Measurements from ENCODE around the gene CHADL. TPM values are rescaled to one million over a fixed set of nuclear protein-coding genes. Genes with fewer than 3 reads are reported as not detected.

CHADL gene
- total and polyA plus RNA-seq, 10 of the 15 experiments (the other 5 are each of a cell fraction or from before 2014, with no cell fraction given) = 0.24 TPM; not detected in 9

DNA sequence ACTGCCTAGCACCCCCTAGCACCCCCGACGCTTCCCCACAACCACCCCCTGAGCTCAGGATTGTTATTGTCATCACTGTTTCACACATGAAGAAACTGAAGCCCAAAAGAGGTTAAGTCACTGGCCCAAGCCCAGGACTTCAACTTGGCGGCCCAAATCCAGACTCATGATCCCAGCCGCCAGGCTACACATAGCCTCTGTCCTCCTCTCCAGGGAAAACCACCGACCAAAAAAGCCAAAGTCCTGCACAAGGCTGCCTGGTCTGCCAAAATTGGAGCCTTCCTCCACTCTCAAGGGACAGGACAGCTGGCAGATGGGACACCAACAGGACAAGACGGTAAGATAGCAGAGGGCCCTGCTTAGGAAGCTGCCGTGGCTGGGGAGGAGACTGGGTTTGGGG, 24.8 kb downstream of the CHADL start:
- peaks cover 7 to 13% of the 10 kb centered on the region in 2 experiments for H3K36me3 ChIP-seq (ENCODE audit: control insufficient read depth in 2 of 2, insufficient read depth in 2 of 2, low read length in 1 of 2)
- FAIRE-seq (no peak), ATAC-seq (no peak), DNase-seq (ENCODE audit: low read depth, low spot score) (no peak)
- H3K27me3 ChIP-seq (replicated peaks in 1 of 2; ENCODE audit: control insufficient read depth in 2 of 2, insufficient read depth in 2 of 2, low read length in 1 of 2) = no peaks in the 10 kb centered on the region
- POLR2A ChIA-PET = interaction anchor here (0.6 kb wide), 1 partner anchor 301 kb away, joined by 4 read pairs; no protein-coding TSS in a partner anchor
- CTCF ChIA-PET = interaction anchor here (2.2 kb wide), 1 partner anchor 22 kb away, joined by 6 read pairs; no protein-coding TSS in a partner anchor
- no peak for TF ChIP-seq MLLT1 (IDR thresholded peaks at IDR 0.05)
- no peak for TF ChIP-seq BACH1 (IDR thresholded peaks at IDR 0.05; ENCODE audit: borderline replicate concordance)
- no peak for TF ChIP-seq PAX5 (IDR thresholded peaks at IDR 0.05; ENCODE audit: borderline replicate concordance, low read depth, low read length)
- no peak for TF ChIP-seq RFX5 (IDR thresholded peaks at IDR 0.05; ENCODE audit: low read depth, low read length)
- no peak for TF ChIP-seq STAT1 (conservative IDR thresholded peaks at IDR 0.05)
- TF ChIP-seq EGR1 (IDR thresholded peaks at IDR 0.05; ENCODE audit: borderline replicate concordance in 1 of 2, low read depth in 2 of 2, low read length in 2 of 2) = no peak
- no peak for TF ChIP-seq ZSCAN29 (IDR thresholded peaks at IDR 0.05)
- TF ChIP-seq, protein P1, sequence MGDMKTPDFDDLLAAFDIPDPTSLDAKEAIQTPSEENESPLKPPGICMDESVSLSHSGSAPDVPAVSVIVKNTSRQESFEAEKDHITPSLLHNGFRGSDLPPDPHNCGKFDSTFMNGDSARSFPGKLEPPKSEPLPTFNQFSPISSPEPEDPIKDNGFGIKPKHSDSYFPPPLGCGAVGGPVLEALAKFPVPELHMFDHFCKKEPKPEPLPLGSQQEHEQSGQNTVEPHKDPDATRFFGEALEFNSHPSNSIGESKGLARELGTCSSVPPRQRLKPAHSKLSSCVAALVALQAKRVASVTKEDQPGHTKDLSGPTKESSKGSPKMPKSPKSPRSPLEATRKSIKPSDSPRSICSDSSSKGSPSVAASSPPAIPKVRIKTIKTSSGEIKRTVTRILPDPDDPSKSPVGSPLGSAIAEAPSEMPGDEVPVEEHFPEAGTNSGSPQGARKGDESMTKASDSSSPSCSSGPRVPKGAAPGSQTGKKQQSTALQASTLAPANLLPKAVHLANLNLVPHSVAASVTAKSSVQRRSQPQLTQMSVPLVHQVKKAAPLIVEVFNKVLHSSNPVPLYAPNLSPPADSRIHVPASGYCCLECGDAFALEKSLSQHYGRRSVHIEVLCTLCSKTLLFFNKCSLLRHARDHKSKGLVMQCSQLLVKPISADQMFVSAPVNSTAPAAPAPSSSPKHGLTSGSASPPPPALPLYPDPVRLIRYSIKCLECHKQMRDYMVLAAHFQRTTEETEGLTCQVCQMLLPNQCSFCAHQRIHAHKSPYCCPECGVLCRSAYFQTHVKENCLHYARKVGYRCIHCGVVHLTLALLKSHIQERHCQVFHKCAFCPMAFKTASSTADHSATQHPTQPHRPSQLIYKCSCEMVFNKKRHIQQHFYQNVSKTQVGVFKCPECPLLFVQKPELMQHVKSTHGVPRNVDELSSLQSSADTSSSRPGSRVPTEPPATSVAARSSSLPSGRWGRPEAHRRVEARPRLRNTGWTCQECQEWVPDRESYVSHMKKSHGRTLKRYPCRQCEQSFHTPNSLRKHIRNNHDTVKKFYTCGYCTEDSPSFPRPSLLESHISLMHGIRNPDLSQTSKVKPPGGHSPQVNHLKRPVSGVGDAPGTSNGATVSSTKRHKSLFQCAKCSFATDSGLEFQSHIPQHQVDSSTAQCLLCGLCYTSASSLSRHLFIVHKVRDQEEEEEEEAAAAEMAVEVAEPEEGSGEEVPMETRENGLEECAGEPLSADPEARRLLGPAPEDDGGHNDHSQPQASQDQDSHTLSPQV (IDR thresholded peaks at IDR 0.05) = no peak
- no peak for TF ChIP-seq BCL3 (IDR thresholded peaks at IDR 0.05; ENCODE audit: borderline replicate concordance, insufficient read depth, low read depth, low read length, poor library complexity, severe bottlenecking)
- no peak for TF ChIP-seq SP1 (IDR thresholded peaks at IDR 0.05; ENCODE audit: low read depth, low read length)
- TF ChIP-seq MTA3 (IDR thresholded peaks at IDR 0.05; ENCODE audit: borderline replicate concordance, low read length) = no peak
- TF ChIP-seq RCOR1 (conservative IDR thresholded peaks at IDR 0.05; ENCODE audit: low read depth, low read length) = no peak
- TF ChIP-seq FOXM1 (IDR thresholded peaks at IDR 0.05; ENCODE audit: low read depth, low read length) = no peak
- TF ChIP-seq, protein P2, sequence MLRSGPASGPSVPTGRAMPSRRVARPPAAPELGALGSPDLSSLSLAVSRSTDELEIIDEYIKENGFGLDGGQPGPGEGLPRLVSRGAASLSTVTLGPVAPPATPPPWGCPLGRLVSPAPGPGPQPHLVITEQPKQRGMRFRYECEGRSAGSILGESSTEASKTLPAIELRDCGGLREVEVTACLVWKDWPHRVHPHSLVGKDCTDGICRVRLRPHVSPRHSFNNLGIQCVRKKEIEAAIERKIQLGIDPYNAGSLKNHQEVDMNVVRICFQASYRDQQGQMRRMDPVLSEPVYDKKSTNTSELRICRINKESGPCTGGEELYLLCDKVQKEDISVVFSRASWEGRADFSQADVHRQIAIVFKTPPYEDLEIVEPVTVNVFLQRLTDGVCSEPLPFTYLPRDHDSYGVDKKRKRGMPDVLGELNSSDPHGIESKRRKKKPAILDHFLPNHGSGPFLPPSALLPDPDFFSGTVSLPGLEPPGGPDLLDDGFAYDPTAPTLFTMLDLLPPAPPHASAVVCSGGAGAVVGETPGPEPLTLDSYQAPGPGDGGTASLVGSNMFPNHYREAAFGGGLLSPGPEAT (IDR thresholded peaks at IDR 0.05; ENCODE audit: low read depth) = no peak
- TF ChIP-seq NBN (IDR thresholded peaks at IDR 0.05) = no peak
- no peak overlapping the region for H3K4me3 ChIP-seq
- H3K9ac ChIP-seq (ENCODE audit: control insufficient read depth, insufficient read depth, low read length) = no peak overlapping the region
- H2AFZ ChIP-seq (ENCODE audit: control insufficient read depth, low read depth, low read length) = no peak overlapping the region
- BruUV-seq (replicated peaks) = no TSS peak
- intact Hi-C loops (cut with micrococcal nuclease; ENCODE audit: unreplicated experiment) = no loop called here
- RAD21 ChIA-PET (ENCODE audit: unreplicated experiment) = no interaction called here
- no peak overlapping the region for H3K27ac ChIP-seq (ENCODE audit: control insufficient read depth, insufficient read depth)
- H3K79me2 ChIP-seq (ENCODE audit: control insufficient read depth, insufficient read depth, low read length) = no peaks in the 10 kb centered on the region
- peaks cover 12% of the 10 kb centered on the region for H3K4me1 ChIP-seq (ENCODE audit: control insufficient read depth, insufficient read depth, low read length)
- in situ Hi-C loops (cut with MboI) = no loop called here
- H4K20me1 ChIP-seq (ENCODE audit: control insufficient read depth, insufficient read depth) = no peaks in the 10 kb centered on the region
- SMC1A ChIA-PET (ENCODE audit: uncharacterized antibody, unreplicated experiment) = no interaction called here
- H3K4me2 ChIP-seq (ENCODE audit: control insufficient read depth, insufficient read depth) = no peak overlapping the region
- WGBS (ENCODE audit: insufficient coverage, insufficient replicate concordance, low lambda C conversion rate, missing lambda C conversion rate) = 99% methylated on average over 7 of the region's 7 CpGs
- no peaks in the 10 kb centered on the region; the same call in 2 of the 3 replicates for H3K9me3 ChIP-seq (replicated peaks; ENCODE audit: control insufficient read depth, insufficient read depth, low read length)
